EL (cell line): Measurements from ENCODE around the gene TTI1.

ENCODE experiments used
- DNase-seq: peaks from one replicate; pipeline ENCODE4 v3.0.0-alpha.2; 2016

The TTI1 gene

GRCh38 chr20:37958856-37959520 is 74.3 kb downstream of the TTI1 start:
- no peak for DNase-seq

GRCh38 chr20:37956107-37956585 is 77.1 kb downstream of the TTI1 start:
- no peak for DNase-seq

- DNase-seq: no peak
Measured at GRCh38 chr20:37955511-37955910, 77.7 kb downstream of the TTI1 start.

DNA sequence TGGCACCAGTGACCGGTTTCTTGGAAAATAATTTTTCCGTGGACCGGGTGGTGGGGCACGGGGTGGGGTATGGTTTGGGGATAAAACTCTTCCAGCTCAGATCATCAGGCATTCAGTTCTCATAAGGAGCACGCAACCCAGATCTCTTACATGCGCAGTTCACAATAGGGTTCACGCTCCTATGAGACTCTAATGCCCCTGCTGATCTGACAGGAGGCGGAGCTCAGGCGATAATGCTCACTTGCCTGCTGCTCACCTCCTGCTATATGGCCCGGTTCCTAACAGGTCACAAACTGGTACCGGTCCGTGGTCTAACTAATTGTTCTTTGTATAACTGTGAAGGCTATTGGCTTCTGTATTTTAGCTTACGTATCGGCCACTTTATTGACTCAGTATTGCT is 78.6 kb downstream of the TTI1 start:
- no peak for DNase-seq

GRCh38 chr20:37954190-37954589 is 79.1 kb downstream of the TTI1 start:
- DNase-seq: no peak

- DNase-seq: no peak
Measured at GRCh38 chr20:37948956-37949355, 84.3 kb downstream of the TTI1 start.

DNA sequence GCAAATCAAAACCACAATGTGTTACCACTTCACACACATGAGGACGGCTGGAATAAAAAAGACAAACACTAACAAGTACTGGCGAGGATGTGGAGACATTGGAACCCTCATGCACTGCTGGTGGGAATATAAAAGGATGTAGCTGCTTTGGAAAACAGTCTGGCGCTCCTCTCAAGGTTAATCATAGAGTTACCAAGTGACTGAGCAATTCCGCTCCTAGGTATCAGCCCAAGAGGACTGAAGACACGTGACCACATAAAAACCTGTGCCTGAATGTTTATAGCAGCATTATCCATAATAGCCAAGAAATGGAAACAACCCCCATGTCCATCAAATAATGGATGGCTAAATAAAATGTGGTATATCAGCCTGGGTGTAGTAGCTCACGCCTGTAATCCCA is 85.3 kb downstream of the TTI1 start:
- no peak for DNase-seq

- DNase-seq: no peak
Measured at GRCh38 chr20:37946946-37947345, 86.3 kb downstream of the TTI1 start.

- DNase-seq: no peak
Measured at GRCh38 chr20:37945091-37945547, 88.1 kb downstream of the TTI1 start.

DNA sequence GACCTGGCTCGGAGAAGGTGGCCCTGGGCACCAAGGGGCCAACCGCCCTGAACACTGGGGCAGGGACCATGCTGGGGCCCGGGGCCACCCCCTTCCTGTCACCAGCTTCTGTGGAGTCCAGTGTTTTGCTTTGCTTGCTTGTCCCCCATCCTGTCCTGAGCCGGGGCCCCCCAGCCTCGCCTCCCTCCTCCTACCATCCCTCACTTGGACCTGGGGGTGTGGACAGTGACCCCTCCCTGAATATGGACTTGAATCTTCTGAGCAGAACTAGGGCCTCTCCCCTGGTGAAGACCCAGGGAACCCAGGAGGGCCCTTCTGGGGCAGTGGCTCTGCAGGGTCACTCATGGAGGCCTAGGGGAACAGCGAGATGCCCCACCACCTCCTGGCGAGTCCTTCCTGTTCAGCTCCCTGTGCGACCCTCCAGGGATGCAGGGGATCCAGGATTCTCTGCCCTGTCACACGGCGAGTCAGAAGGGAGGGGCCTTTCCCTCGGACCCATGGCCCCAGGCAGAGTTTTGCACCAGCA is 88.7 kb downstream of the TTI1 start:
- no peak for DNase-seq

DNA sequence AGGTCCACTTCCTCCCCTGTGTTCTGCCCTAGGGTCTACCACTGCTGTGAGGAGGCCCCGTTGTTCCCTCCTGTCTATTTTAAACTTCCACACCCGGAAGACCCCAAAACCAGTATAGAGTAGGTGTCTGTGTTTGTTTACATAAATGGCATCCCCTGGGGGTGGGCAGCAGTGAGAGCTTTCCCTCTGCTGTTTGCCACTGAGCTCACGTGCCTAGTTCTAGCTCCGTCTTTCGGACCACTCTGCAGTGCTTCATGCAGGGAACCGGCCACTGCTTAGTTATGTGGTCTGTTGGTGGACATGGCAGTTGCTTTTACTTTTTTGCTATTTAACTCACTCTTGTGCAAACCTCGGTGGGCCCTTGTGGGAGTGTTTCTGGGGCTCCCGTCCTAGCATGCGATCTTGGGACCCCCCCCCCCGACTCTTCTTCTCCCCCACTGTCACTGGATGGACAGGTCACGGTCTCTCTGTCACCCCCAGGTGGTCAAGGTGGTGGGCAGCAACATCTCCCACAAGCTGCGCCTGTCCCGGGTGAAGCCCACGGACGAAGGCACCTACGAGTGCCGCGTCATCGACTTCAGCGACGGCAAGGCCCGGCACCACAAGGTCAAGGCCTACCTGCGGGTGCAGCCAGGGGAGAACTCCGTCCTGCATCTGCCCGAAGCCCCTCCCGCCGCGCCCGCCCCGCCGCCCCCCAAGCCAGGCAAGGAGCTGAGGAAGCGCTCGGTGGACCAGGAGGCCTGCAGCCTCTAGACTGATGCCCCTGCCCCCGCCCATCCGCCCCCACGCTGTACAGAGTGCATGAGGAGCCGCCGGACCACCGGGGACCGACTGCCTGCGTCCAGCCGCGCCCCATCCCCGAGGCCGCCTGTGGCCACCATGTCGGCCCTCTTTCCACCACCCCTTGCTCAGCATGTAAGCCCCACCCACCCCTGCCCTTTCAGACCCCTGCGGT is 89.5 kb downstream of the TTI1 start:
- no peak for DNase-seq

DNA sequence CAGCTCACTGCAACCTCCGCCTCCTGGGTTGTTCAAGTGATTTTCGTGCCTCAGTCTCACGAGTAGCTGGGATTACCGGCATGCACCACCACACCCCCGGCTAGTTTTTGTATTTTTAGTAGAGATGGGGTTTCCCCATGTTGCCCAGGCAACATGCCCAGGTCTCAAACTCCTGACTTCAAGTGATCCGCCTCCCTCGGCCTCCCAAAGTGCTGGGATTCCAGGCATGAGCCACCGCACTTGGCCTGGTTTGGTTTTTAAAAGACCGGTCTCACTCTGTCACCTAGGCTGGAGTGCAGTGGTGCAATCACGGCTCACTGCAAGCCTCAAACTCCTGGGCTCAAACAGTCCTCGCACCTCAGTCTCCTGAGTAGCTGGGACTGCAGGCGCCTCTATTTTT is 90.2 kb downstream of the TTI1 start:
- no peak for DNase-seq

GRCh38 chr20:37941992-37942391 is 91.3 kb downstream of the TTI1 start:
- no peak for DNase-seq

- no peak for DNase-seq
Measured at GRCh38 chr20:37941332-37941731, 91.9 kb downstream of the TTI1 start.

DNA sequence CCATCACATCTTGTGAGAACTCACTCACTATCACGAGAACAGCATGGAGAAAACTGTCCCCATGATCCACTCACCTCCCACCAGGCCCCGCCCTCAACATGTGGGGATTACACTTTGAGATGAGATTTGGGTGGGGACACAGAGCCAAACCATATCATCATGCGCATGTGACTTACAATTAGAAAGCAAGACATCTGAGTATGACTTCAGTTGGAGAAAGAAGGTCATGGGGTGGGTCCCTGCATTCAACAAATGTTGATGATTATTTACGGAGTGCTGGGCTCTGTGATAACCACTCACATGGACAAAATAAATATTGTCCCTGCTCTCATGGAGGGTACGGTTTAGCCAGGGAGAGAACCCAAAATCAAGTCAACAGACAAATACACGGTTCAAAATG is 92.4 kb downstream of the TTI1 start:
- DNase-seq: no peak

- no peak for DNase-seq
Measured at GRCh38 chr20:37939701-37940560, 93.3 kb downstream of the TTI1 start.

DNA sequence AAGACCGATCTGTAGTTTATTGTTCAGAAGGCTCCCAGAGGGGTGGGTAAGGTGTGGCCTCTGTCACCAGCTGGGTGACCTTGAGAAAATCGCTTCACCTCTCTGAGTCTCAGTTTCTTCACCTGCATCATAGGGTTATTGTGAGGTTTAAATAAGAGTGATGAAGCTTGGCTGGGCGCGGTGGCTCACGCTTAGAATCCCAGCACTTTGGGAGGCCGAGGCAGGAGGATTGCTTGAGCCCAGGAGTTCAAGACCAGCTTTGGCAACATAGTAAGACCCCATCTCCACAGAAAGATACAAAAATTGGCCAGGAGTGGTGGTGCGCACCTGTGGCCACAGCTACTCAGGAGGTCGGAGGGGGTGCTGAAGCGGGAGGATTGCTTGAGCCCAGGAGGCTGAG is 94.3 kb downstream of the TTI1 start:
- DNase-seq: no peak

- DNase-seq: no peak
Measured at GRCh38 chr20:37938181-37938750, 95.0 kb downstream of the TTI1 start.

DNA sequence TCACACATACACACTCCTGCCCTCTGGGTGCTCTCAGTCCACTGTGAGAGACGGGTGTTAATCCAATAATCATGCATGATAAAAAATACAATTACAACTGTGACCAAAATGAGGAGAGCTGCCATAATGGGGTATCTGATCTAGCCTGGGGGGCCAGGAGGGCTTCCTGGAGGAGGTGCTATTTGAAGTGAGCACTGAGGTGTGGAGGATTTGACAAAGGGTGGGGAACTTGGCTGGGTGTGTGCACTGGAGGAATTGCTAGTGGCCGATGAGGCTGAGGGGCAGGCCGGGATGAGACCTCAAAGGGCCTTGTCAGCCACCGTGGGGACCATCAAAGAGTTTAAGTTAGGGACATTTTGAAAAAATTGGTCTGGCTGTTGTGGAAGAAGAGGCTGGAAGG is 95.6 kb downstream of the TTI1 start:
- DNase-seq: no peak

DNA sequence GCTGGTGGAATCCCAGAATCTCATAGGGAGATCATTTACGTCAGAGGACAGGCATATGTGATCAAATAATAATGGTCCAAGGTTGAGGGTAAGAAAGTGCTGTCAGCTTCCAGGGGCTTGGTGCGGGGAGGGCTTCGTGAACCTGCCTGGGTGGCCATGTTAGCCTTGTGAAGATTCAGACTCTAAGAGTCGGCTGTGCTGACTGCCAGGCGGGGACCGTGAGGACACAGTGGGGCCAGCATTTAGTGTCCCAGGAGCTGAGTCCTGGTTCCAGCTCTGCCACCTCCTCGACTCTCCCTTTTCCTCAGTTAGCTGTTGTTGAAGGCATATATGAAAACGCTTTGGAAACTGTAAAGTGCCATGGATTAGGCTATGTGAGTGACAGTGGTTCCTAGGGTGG is 96.8 kb downstream of the TTI1 start:
- no peak for DNase-seq

DNA sequence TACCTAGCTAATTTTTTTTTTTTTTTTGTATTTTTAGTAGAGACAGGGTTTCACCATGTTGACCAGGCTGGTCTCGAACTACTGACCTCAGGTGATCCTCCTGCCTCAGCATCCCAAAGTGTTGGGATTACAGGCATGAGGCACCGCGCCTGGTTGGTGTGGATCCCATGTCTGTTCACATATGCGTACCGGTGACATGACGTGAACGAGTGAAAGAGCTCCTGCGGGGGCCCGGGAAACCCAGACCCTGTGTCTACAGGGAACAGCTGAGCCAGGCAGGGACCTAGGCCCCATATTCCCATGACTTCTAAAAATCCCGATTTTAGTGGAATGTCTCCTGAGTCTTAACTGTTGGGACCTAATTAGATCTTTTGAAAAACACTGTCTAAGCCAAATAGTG is 97.2 kb downstream of the TTI1 start:
- DNase-seq: no peak

DNA sequence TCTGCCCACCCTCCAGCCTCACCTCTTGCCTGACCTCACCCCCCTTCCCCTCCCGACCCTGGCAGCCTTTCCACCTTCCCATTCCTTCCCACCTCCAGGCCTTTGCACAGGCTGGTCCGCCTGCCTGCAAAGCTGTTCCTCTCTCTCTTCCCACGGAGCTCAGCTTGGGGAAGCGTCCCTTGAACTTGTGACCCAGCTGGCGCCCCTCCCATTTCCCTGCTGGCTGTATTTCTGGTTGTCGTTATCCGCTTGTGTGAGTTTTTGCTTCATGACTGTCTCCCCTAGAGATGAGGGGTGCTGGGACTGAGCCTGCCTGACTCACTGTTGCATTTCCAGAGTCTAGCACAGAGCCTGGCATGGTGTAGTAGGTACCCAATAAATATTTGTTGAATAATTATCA is 97.8 kb downstream of the TTI1 start:
- no peak for DNase-seq
